Glutamatergic neuron (in vitro differentiated cells): ENCODE results near the gene DGKD. TPM values are rescaled to one million over a fixed set of nuclear protein-coding genes. Genes with fewer than 3 reads are reported as not detected.

Source experiments
- DNase-seq: peaks from one replicate; pipeline ENCODE4 v3.0.0; 2022
- H3K27ac Mint-ChIP-seq: one replicate; pipeline ENCODE4 v1.8.0; 2020; ENCODE audit warnings: mild to moderate bottlenecking, mixed read lengths, inconsistent platforms; ENCODE audit not compliant: unreplicated experiment
- H3K27me3 Mint-ChIP-seq: one replicate; pipeline ENCODE4 v1.8.0; 2020; ENCODE audit warnings: mild to moderate bottlenecking, moderate library complexity, mixed read lengths, inconsistent platforms; ENCODE audit not compliant: unreplicated experiment
- H3K36me3 Mint-ChIP-seq: one replicate; pipeline ENCODE4 v1.8.0; 2020; ENCODE audit warnings: mild to moderate bottlenecking, mixed read lengths, inconsistent platforms; ENCODE audit not compliant: unreplicated experiment
- H3K4me1 Mint-ChIP-seq: one replicate; pipeline ENCODE4 v1.8.0; 2020; ENCODE audit warnings: mild to moderate bottlenecking, low read depth, mixed read lengths, inconsistent platforms; ENCODE audit not compliant: unreplicated experiment
- H3K4me3 Mint-ChIP-seq: one replicate; pipeline ENCODE4 v1.8.0; 2020; ENCODE audit warnings: mild to moderate bottlenecking, mixed read lengths, inconsistent platforms; ENCODE audit not compliant: unreplicated experiment
- H3K9me3 Mint-ChIP-seq: one replicate; pipeline ENCODE4 v1.8.0; 2020; ENCODE audit warnings: mild to moderate bottlenecking, moderate library complexity, mixed read lengths, inconsistent platforms; ENCODE audit not compliant: unreplicated experiment
- CTCF ChIP-seq: fragments of 200-600 bp; sonication (generic); IDR thresholded peaks from one replicate; pipeline ENCODE4 v1.5.0; 2021; ENCODE audit not compliant: partially characterized antibody, unreplicated experiment
- long read RNA-seq: library from polyadenylated mRNA; unstranded; transcript quantifications from one replicate; pipeline ENCODE4 v2.0.0, GENCODE V29; 2020; ENCODE audit not compliant: unreplicated experiment
- total RNA-seq: library from RNA; stranded (reverse); fragmentation: NEBNext Ultra II Directional; extraction: Animal tissue kit (Norgen Biotek cat#: 25700); gene quantifications from one replicate; pipeline ENCODE4 v1.2.1, GENCODE V29; 2021; ENCODE audit not compliant: unreplicated experiment

DGKD gene
- 67.6 TPM for total RNA-seq
- long read RNA-seq, partial matches to known transcripts = 0 of 4 reads
- long read RNA-seq, other reads (novel, unspliced or antisense) = 4 of 4 reads

- Mint-ChIP-seq H3K36me3 (no peaks in the 10 kb centered on the region), H3K4me1 (peaks cover 17% of the 10 kb centered on the region), H3K27me3 (peaks cover 12% of the 10 kb centered on the region), H3K4me3 (peak within 1 kb of the TSS; percentile 93), H3K9me3 (peaks cover 9% of the 10 kb centered on the region), H3K27ac (peak within 1 kb of the TSS; percentile 53)
- peak; percentile 74 for DNase-seq
- peak; percentile 21 for TF ChIP-seq CTCF
Measured at GRCh38 chr2:233353769-233354499, at the start of gene DGKD. TSS of gene DGKD (plus strand) at chr2:233354494. CDS start at chr2:233354519, 25 bp downstream.

GRCh38 chr2:233307565-233307964 lies 46.7 kb upstream of the DGKD start, which contains the start of gene SAG:
TSS of gene SAG (plus strand) at chr2:233307816. CDS start at chr2:233309190, 1,374 bp downstream.
- no peak for TF ChIP-seq CTCF
- Mint-ChIP-seq H3K27ac (no peak within 1 kb of the TSS), H3K4me3 (no peak within 1 kb of the TSS), H3K9me3 (peaks cover 4% of the 10 kb centered on the region), H3K4me1 (no peaks in the 10 kb centered on the region), H3K36me3 (no peaks in the 10 kb centered on the region), H3K27me3 (no peaks in the 10 kb centered on the region)
- DNase-seq = no peak

GRCh38 chr2:233311241-233311926 lies 42.9 kb upstream of the DGKD start:
- H3K4me1 Mint-ChIP-seq = no peaks in the 10 kb centered on the region
- H3K36me3 Mint-ChIP-seq = no peaks in the 10 kb centered on the region
- peaks cover 4% of the 10 kb centered on the region for H3K9me3 Mint-ChIP-seq
- no peak overlapping the region for H3K27ac Mint-ChIP-seq
- no peak overlapping the region for H3K4me3 Mint-ChIP-seq
- no peak for DNase-seq
- no peak for TF ChIP-seq CTCF
- no peaks in the 10 kb centered on the region for H3K27me3 Mint-ChIP-seq

- Mint-ChIP-seq H3K4me1 (no peaks in the 10 kb centered on the region), H3K27ac (no peak overlapping the region)
Measured at GRCh38 chr2:233312874-233313273, 41.4 kb upstream of the DGKD start.

More at GRCh38 chr2:233312874-233313273, 41.4 kb upstream of the DGKD start:
- Mint-ChIP-seq H3K27me3 (no peaks in the 10 kb centered on the region), H3K36me3 (no peaks in the 10 kb centered on the region), H3K4me3 (no peak overlapping the region), H3K9me3 (peaks cover 4% of the 10 kb centered on the region)
- TF ChIP-seq CTCF = no peak
- DNase-seq = no peak
